ENCODE results near the gene MECP2. TPM values are rescaled to one million over a fixed set of nuclear protein-coding genes. Genes with fewer than 3 reads are reported as not detected.

Gene MECP2
- total and polyA plus RNA-seq, 10 of the 15 experiments (the other 5 are each of a cell fraction or from before 2014, with no cell fraction given), result 1.3 to 32.7 (median 13.7) TPM

DNA sequence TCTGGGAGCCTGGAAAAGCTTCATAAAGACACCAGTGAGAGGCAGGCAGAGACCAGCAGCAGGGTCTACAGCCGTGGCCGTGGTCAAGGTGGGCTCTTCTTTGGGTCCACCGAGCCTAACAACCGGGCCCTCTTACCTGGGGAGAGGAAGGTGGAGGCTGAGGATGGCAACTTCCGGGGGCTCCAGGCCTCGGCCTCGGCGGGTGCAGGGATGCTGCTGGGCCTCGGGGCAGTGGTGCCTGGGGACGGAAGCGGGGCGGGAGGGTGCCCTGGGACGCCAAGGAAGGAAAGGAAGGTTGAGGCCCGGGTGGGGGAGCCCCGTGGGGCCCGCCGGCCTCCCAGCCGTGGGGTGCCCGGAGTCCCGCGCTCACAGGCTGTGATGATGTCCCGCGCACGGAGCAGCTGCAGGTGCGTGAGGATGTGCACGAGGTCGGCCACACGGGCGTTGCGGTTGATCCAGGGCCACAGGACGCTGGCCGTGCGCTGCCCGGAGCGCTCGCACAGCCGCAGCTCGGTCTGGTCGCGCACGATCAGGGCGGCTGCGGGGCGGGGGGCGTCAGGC is 78.4 kb downstream of the MECP2 start:
- SMC1A ChIA-PET (ENCODE audit: uncharacterized antibody, unreplicated experiment), result interaction anchor here (0.6 to 1.9 kb wide), 6 partner anchors 10 to 48 kb away, joined by 3 to 7 read pairs (median 3); partner anchors contain the start of gene HCFC1
- Histone ChIP-seq H3K27ac (ENCODE audit: control insufficient read depth, insufficient read depth) (peak overlapping the region; percentile 82), H2AFZ (ENCODE audit: control insufficient read depth, low read depth, low read length) (no peak overlapping the region; the same call in 1 of the 2 replicates), H3K9me3 (replicated peaks; ENCODE audit: control insufficient read depth, insufficient read depth, low read length) (no peaks in the 10 kb centered on the region), H3K4me1 (ENCODE audit: control insufficient read depth, insufficient read depth, low read length) (peaks cover 11% of the 10 kb centered on the region), H3K4me3 (peak overlapping the region; percentile 85), H4K20me1 (ENCODE audit: control insufficient read depth, insufficient read depth) (no peaks in the 10 kb centered on the region), H3K79me2 (ENCODE audit: control insufficient read depth, insufficient read depth, low read length) (peaks cover 41% of the 10 kb centered on the region), H3K4me2 (ENCODE audit: control insufficient read depth, insufficient read depth) (peak overlapping the region; percentile 66), H3K36me3 (ENCODE audit: control insufficient read depth in 2 of 2, insufficient read depth in 2 of 2, low read length in 1 of 2) (peaks cover 0 to 5% of the 10 kb centered on the region in 2 experiments; a peak in 3 of 4 replicates), H3K27me3 (replicated peaks in 1 of 2; ENCODE audit: control insufficient read depth in 2 of 2, insufficient read depth in 2 of 2, low read length in 1 of 2) (no peaks in the 10 kb centered on the region), H3K9ac (ENCODE audit: control insufficient read depth, insufficient read depth, low read length) (peak overlapping the region; percentile 86)
- intact Hi-C loops (cut with micrococcal nuclease; ENCODE audit: unreplicated experiment), result no loop called here
- POLR2A ChIA-PET, result interaction anchor here (0.7 to 2.0 kb wide), 11 partner anchors 9 to 94 kb away, joined by 3 to 11 read pairs (median 3); partner anchors contain the start of gene HCFC1
- RAD21 ChIA-PET (ENCODE audit: unreplicated experiment), result interaction anchor here (1.1 to 1.8 kb wide), 7 partner anchors 12 to 96 kb away, joined by 3 to 10 read pairs (median 4); partner anchors contain the start of gene MECP2
- WGBS (ENCODE audit: insufficient coverage, insufficient replicate concordance, low lambda C conversion rate, missing lambda C conversion rate), result 18% methylated on average over 29 of the region's 45 CpGs
- no TSS peak for BruUV-seq (replicated peaks)
- ATAC-seq (peak; percentile 29), DNase-seq (ENCODE audit: low read depth, low spot score) (no peak), FAIRE-seq (no peak)
- in situ Hi-C loops (cut with MboI), result no loop called here
- CTCF ChIA-PET, result interaction anchor here (1.0 to 1.9 kb wide), 3 partner anchors 9 to 354 kb away, joined by 3 to 4 read pairs (median 4); no protein-coding TSS in a partner anchor
- no peak for TF ChIP-seq RCOR1 (conservative IDR thresholded peaks at IDR 0.05; ENCODE audit: low read depth, low read length)
- TF ChIP-seq POU2F2 (IDR thresholded peaks at IDR 0.05; ENCODE audit: borderline replicate concordance, low read depth, low read length), result no peak
- TF ChIP-seq, protein P1, sequence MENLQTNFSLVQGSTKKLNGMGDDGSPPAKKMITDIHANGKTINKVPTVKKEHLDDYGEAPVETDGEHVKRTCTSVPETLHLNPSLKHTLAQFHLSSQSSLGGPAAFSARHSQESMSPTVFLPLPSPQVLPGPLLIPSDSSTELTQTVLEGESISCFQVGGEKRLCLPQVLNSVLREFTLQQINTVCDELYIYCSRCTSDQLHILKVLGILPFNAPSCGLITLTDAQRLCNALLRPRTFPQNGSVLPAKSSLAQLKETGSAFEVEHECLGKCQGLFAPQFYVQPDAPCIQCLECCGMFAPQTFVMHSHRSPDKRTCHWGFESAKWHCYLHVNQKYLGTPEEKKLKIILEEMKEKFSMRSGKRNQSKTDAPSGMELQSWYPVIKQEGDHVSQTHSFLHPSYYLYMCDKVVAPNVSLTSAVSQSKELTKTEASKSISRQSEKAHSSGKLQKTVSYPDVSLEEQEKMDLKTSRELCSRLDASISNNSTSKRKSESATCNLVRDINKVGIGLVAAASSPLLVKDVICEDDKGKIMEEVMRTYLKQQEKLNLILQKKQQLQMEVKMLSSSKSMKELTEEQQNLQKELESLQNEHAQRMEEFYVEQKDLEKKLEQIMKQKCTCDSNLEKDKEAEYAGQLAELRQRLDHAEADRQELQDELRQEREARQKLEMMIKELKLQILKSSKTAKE (IDR thresholded peaks at IDR 0.05; ENCODE audit: low read depth, poor library complexity, severe bottlenecking), result no peak
- no peak for TF ChIP-seq ESRRA (IDR thresholded peaks at IDR 0.05; ENCODE audit: low read length)
- TF ChIP-seq WRNIP1 (IDR thresholded peaks at IDR 0.05; ENCODE audit: borderline replicate concordance, low read depth, low read length), result no peak
- no peak for TF ChIP-seq NRF1 (conservative IDR thresholded peaks at IDR 0.05; ENCODE audit: low read depth, low read length)
- TF ChIP-seq, protein P2, sequence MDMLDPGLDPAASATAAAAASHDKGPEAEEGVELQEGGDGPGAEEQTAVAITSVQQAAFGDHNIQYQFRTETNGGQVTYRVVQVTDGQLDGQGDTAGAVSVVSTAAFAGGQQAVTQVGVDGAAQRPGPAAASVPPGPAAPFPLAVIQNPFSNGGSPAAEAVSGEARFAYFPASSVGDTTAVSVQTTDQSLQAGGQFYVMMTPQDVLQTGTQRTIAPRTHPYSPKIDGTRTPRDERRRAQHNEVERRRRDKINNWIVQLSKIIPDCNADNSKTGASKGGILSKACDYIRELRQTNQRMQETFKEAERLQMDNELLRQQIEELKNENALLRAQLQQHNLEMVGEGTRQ (IDR thresholded peaks at IDR 0.05; ENCODE audit: borderline replicate concordance, low read depth, low read length), result no peak
- no peak for TF ChIP-seq ETV6 (conservative IDR thresholded peaks at IDR 0.05 in 1 of 2, IDR thresholded peaks at IDR 0.05 in 1 of 2; ENCODE audit: borderline replicate concordance in 1 of 2, low read depth in 1 of 2)
- no peak for TF ChIP-seq FOS (IDR thresholded peaks at IDR 0.05; ENCODE audit: borderline replicate concordance, extremely low read depth, insufficient read length)
- TF ChIP-seq, protein P3, sequence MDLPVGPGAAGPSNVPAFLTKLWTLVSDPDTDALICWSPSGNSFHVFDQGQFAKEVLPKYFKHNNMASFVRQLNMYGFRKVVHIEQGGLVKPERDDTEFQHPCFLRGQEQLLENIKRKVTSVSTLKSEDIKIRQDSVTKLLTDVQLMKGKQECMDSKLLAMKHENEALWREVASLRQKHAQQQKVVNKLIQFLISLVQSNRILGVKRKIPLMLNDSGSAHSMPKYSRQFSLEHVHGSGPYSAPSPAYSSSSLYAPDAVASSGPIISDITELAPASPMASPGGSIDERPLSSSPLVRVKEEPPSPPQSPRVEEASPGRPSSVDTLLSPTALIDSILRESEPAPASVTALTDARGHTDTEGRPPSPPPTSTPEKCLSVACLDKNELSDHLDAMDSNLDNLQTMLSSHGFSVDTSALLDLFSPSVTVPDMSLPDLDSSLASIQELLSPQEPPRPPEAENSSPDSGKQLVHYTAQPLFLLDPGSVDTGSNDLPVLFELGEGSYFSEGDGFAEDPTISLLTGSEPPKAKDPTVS (IDR thresholded peaks at IDR 0.05; ENCODE audit: low read depth, low read length), result no peak
- TF ChIP-seq, protein P4, sequence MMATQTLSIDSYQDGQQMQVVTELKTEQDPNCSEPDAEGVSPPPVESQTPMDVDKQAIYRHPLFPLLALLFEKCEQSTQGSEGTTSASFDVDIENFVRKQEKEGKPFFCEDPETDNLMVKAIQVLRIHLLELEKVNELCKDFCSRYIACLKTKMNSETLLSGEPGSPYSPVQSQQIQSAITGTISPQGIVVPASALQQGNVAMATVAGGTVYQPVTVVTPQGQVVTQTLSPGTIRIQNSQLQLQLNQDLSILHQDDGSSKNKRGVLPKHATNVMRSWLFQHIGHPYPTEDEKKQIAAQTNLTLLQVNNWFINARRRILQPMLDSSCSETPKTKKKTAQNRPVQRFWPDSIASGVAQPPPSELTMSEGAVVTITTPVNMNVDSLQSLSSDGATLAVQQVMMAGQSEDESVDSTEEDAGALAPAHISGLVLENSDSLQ (IDR thresholded peaks at IDR 0.05), result no peak
- TF ChIP-seq ZNF384 (IDR thresholded peaks at IDR 0.05; ENCODE audit: borderline replicate concordance, low read depth, low read length), result no peak
- no peak for TF ChIP-seq RAD21 (IDR thresholded peaks at IDR 0.05; ENCODE audit: insufficient read depth, low read depth, low read length)
- no peak for TF ChIP-seq EP300 (IDR thresholded peaks at IDR 0.05; ENCODE audit: borderline replicate concordance in 1 of 2, control insufficient read depth in 1 of 2, low read depth in 2 of 2, low read length in 2 of 2)
- TF ChIP-seq HDGF (IDR thresholded peaks at IDR 0.05), result no peak
- no peak for TF ChIP-seq RBBP5 (conservative IDR thresholded peaks at IDR 0.05)
- TF ChIP-seq RUNX3 (IDR thresholded peaks at IDR 0.05; ENCODE audit: low read length), result no peak
- no peak for TF ChIP-seq TCF3 (IDR thresholded peaks at IDR 0.05; ENCODE audit: borderline replicate concordance, insufficient read depth, low read depth, low read length)

Measured in GM12878 (cell line).